NCI-H187 treated with DMSO at 0.1 percent for 48 hours (cell line): ENCODE results near the gene OPALIN.

Experiments
- DNase-seq: peaks from one replicate; lab custom pipeline; 2025; lab: John Stamatoyannopoulos, UW

Gene OPALIN

DNA sequence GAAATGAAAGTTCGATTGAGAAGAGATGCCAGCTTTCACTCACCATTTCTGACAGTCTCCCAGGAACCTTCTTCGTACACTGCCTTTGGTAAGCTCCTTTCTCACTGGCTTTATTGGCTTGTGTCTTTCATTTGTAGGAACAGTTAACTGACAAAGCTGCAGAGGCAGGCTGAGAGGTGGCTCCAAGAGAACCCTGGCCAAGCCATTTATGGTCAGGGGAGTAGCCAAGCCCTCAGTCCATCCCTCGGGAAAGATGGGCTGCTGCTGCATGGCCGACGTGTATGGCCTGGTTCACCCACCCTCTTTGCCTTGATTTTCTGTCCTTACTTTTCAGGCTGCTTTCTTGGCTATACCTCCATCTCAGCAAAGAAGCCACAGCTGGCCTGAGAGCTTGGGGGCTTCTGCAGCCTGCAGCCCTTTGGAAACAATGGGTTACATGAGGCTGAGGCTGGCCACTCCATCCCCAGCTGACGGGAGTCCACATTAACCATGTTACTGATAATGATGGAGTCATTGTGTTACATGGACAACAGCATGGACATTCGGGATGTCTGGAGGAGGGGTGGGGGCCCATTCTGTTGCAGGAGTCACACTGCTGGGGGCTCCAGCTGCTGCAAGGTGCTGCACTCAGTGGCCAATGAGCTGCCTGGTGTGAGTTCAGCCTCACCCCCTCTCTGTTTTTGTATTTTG, at the start of gene OPALIN:
TSS of gene OPALIN (minus strand) at position 152 of the 690 bp plus-strand sequence. CDS start at position 46, 106 bp downstream.
- DNase-seq, result no peak

GRCh38 chr10:96408201-96408600, 49.4 kb upstream of the OPALIN start:
- no peak for DNase-seq

DNA sequence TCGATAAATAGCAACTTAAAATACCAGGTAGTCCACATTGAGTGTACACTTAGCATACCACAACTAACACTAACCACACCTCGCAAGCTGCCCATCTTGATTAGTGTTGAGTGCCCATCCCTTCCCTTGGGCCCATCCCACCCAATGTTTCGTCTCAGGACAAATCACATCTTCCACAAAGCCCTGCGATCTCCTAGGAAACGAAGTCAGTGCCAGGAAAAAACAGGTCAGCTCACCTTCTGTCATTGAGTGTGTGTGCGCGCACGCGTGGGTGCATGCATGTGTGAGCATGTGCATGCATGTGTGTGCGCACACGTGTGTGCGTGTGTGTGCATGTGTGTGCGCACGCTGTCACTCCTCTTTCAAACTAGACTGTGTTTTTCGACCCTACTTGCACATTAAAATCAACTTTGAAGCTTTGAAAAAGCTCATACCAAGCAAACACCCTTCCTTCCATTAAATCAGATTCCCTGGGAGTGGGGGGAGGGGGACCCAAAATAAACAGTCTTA, 48.8 kb upstream of the OPALIN start:
- DNase-seq, result no peak

DNA sequence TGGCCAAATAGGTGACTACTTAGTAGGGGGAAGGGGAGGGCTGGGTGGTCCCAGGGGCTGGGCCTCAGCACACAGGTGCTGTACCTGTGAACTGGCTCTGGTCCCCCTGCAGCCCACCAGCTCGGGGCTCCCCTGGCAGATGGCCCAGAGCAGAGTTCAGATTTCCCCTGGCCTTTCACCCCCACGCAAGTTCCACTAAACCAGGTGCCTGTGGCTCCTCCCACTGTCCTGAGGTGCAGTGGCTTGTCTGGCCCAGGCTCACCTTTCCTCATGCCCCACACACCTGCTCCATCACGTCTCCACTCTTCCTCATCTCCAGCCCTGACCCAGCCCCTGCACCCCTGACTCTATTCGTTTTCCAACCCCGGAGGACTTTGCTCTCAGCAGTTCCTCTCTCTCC, 47.3 kb upstream of the OPALIN start:
- no peak for DNase-seq

DNA sequence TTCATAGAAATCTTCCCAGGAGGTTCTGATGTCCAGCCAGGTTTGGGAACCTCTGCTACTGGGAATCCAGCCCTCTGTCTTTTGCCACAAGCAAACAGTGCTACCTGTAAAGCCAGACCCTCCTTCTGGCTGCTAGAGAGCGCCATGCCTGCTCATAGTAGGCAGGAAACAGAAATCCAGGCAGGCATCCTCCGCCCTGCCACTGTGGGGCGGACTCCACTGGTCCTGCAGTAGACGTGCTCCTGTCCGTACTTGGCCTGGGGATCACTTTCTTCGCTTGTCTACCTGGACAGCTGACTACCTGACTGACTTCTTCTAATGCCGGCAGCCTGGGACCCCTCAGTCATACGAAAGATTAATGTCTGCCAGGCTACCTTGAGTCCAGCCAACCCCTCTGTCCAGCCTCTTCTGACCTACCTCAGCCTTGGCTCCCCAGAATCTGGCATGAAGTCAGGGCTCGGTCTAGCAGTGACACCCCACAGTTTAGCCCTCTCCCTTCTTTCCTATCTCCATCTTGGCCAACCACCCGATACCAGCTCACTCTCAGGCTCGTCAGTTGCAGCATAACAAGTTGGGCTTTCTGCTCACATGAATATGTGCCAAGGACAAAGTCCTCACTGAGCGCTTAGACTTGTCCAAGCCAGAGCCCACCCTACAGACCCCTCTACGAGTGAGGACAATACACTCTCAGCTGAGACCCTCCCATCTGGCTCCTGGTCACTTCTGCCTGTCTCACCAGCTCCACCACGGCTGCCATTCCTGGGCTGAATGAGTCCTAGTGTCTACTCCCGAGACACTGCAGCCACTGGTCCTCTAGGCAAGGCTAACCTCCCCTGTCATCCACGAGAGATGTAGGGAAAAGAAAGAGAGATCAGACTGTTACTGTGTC, 43.9 kb upstream of the OPALIN start:
- DNase-seq, result no peak

- no peak for DNase-seq
These were observed 42.2 kb upstream of the OPALIN start for GRCh38 chr10:96401036-96401435.

- DNase-seq, result no peak
These were observed 41.7 kb upstream of the OPALIN start for GRCh38 chr10:96400465-96400864.

DNA sequence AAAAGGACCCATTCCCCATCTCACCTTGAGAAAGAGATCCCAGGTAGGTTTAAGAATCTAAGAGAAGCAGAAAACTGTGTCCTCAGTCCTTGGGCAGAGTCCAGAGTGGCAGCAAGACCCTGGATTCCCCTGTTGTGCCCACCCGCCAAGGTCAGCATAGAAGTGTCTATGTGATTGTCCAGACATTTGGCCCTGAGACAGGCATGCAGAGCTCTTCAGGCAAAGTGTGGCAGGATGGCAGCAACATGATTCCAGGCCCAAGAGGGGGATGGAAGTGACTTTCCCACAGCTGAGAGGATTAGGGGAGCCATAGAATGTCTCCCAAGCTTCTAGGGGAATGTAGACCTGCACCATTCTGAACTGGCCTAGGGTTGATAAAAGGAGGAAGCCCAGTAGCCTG, 39.1 kb upstream of the OPALIN start:
- DNase-seq, result no peak

DNA sequence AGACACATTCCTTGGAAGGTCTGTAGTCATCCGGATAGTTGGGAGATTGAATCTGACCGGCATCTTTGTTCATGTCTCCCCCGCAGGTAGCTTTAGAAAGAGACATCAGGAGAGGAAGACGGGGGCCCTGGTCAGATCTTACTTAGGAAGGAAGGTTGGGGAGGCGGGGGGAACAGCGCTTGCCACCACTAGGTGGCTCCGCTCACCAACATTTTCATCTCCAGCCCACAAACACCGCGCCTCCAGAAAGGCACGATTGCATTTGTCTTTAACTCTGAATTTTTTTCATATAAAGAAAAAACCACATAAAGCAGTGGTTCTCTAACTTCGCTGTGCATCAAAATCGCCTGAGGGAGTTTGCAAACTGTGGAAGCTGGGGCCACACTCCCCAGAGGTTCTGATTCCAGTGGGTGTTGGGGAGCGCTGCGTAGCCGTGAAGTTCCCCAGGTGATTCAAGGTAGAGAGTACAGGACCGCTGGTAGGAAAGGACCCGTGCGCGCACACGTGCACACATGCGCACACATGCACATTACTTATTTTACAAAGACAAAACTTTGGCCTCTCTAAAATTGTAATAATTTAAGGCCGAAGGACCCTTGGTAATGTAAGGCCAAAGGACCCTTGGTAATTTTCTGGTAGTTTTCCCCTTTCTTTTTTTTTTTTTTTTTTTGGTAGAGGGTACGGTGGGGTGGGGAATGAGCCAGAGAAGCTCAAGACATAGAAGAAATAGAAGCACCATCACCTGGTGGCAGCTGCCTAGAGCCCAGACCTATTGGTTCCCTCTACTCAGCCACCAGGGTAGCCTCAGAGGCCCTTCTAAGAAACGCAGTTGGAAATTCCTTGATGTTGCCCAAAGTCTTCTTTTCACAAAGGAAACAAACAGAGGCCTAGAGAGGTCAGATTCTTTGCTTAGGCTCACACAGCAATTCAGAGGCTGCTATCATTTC, 37.4 kb upstream of the OPALIN start:
- DNase-seq, result no peak

DNA sequence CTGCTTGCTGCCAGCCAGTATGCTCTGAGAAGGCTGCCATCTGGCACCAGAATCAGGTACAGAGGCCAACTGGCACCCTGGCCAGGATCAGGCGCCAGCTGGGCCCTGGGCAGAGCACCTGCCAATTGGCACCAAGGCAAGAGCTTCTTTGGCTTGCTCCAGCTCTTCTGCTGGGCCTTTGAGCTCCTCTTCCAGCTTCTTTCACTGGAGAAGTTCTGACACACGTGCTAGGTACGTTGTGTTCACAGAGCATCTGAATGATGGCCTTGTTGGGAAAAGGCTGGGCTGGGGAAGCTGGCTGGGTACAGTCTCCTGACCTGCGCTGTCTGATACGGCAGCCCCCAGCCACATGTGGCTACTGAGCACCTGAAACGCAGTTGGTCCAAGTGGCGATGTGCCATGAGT, 31.7 kb upstream of the OPALIN start:
- no peak for DNase-seq

- DNase-seq, result no peak
These were observed 31.0 kb upstream of the OPALIN start for GRCh38 chr10:96389785-96390184.

DNA sequence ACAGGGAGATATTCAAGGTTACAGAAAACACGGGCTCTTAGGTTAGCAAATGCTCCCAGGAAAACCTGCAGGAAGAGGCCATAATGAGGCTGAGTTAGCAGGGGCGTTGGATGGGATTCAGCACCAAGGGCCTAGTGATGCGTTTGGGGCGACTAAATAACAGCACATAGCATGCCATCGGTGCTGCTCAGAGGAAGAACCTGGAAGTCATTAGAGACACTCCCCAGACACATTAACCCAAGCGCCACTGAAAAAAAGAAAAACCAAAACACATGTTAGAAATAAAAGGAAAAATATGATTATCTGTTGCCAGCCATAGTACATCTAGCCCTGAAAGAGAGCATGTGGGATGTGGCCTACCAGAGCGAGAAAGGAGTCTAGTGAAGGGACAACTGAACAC, 28.8 kb upstream of the OPALIN start:
- DNase-seq, result no peak

- no peak for DNase-seq
These were observed 28.4 kb upstream of the OPALIN start for GRCh38 chr10:96387161-96387560.

DNA sequence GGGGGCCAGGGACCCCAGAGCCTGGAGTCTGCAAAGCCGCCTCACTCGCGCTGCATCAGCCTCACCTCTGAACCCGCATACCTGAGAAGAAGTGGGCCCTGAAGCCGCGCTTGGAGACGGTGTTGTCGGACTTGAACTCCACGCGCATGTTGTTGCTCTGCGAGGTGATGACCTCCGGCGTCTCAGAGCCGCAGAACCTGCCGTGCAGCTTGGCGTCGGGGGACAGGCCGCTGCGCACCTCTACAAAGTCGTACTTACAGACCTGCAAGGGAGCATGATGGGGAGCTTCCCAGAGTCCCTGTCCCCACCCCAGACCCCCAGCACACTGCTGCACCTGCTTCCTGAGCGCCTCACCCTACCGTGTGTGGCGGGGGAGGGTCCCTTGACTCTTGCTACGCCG, 25.7 kb upstream of the OPALIN start:
- no peak for DNase-seq

DNA sequence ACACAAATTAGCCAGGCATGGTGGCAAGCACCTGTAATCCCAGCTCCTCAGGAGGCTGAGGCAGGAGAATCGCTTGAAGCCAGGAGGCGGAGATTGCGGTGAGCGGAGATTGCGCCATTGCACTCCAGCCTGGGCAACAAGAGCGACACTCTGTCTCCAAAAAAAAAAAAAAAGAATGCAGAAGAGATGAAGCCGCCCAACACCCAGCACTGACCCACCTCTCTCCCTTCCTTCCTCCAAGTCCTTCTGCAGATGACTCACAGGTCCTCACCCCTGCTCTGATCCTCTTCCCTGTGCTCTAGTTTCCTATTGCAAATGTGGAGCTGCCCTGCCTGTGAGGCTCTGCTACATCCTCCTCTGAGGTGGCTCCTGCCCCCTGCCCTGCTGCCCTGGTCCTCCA, 22.0 kb upstream of the OPALIN start:
- DNase-seq, result no peak

GRCh38 chr10:96379758-96380157, 21.0 kb upstream of the OPALIN start:
- no peak for DNase-seq

GRCh38 chr10:96378741-96379140, 19.9 kb upstream of the OPALIN start:
- no peak for DNase-seq

- DNase-seq, result no peak
These were observed 19.1 kb upstream of the OPALIN start for GRCh38 chr10:96377816-96378294.

DNA sequence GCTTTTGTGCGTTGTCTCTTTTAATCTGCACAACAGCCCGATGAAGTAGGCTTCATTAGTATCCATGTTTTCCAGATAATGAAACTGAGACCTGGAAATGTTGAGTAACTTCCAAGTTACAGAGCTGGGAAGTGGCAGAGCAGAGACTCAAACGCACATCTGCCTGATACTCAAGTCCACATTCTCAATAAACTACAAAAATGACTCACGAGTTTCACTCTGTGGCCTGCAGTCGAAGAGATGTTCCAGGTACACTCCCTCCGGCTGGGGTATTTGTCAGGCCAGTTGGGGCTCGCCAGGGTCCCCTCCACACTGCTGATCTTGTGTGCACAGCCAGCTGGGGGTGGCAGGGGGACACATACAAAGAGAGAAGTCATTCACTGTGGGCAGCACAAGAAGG, 17.7 kb upstream of the OPALIN start:
- no peak for DNase-seq

GRCh38 chr10:96374985-96375830, 16.4 kb upstream of the OPALIN start:
- peak; percentile 18 for DNase-seq

GRCh38 chr10:96374639-96374984, 15.8 kb upstream of the OPALIN start:
- no peak for DNase-seq
